Measurements from ENCODE around the gene C9orf50.

- no peak for TF ChIP-seq RAD21 (conservative IDR thresholded peaks at IDR 0.05 in 1 of 2, IDR thresholded peaks at IDR 0.05 in 1 of 2)
- TF ChIP-seq RFX5 (IDR thresholded peaks at IDR 0.05) = no peak
- TF ChIP-seq, protein P1, sequence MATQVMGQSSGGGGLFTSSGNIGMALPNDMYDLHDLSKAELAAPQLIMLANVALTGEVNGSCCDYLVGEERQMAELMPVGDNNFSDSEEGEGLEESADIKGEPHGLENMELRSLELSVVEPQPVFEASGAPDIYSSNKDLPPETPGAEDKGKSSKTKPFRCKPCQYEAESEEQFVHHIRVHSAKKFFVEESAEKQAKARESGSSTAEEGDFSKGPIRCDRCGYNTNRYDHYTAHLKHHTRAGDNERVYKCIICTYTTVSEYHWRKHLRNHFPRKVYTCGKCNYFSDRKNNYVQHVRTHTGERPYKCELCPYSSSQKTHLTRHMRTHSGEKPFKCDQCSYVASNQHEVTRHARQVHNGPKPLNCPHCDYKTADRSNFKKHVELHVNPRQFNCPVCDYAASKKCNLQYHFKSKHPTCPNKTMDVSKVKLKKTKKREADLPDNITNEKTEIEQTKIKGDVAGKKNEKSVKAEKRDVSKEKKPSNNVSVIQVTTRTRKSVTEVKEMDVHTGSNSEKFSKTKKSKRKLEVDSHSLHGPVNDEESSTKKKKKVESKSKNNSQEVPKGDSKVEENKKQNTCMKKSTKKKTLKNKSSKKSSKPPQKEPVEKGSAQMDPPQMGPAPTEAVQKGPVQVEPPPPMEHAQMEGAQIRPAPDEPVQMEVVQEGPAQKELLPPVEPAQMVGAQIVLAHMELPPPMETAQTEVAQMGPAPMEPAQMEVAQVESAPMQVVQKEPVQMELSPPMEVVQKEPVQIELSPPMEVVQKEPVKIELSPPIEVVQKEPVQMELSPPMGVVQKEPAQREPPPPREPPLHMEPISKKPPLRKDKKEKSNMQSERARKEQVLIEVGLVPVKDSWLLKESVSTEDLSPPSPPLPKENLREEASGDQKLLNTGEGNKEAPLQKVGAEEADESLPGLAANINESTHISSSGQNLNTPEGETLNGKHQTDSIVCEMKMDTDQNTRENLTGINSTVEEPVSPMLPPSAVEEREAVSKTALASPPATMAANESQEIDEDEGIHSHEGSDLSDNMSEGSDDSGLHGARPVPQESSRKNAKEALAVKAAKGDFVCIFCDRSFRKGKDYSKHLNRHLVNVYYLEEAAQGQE (IDR thresholded peaks at IDR 0.05) = no peak
- TF ChIP-seq POLR2A (IDR thresholded peaks at IDR 0.05; ENCODE audit: low read length) = no peak
- TF ChIP-seq ZC3H11A (IDR thresholded peaks at IDR 0.05) = no peak
- TF ChIP-seq KDM1A (IDR thresholded peaks at IDR 0.05; ENCODE audit: low read depth) = no peak
These were observed 20.2 kb upstream of the C9orf50 start for GRCh38 chr9:129640871-129641749.

Data from A549 (cell line).